NCI-H187 treated with DMSO at 0.1 percent for 48 hours (cell line): ENCODE results near the gene FANCG.

Experiments
- DNase-seq: peaks from one replicate; lab custom pipeline; 2025; lab: John Stamatoyannopoulos, UW

FANCG gene

GRCh38 chr9:35060548-35061207, 19.1 kb downstream of the FANCG start:
- DNase-seq = no peak

GRCh38 chr9:35059438-35059837, 20.3 kb downstream of the FANCG start:
- DNase-seq = no peak

GRCh38 chr9:35057271-35057620, 22.5 kb downstream of the FANCG start:
- no peak for DNase-seq

GRCh38 chr9:35056571-35057270, 23.0 kb downstream of the FANCG start:
- no peak for DNase-seq

- no peak for DNase-seq
Observed at GRCh38 chr9:35054871-35055644, 24.7 kb downstream of the FANCG start.

- no peak for DNase-seq
Observed at GRCh38 chr9:35054185-35054835, 25.4 kb downstream of the FANCG start.

- no peak for DNase-seq
Observed at GRCh38 chr9:35051069-35051967, 28.4 kb downstream of the FANCG start.

GRCh38 chr9:35048511-35048910, 31.2 kb downstream of the FANCG start:
- DNase-seq = no peak

GRCh38 chr9:35044071-35044470, 35.7 kb downstream of the FANCG start:
- DNase-seq = no peak

- no peak for DNase-seq
Observed at GRCh38 chr9:35042891-35043545, 36.7 kb downstream of the FANCG start.

GRCh38 chr9:35042081-35042604, 37.6 kb downstream of the FANCG start:
- no peak for DNase-seq

- DNase-seq = no peak
Observed at GRCh38 chr9:35035851-35036701, 43.7 kb downstream of the FANCG start.

- no peak for DNase-seq
Observed at GRCh38 chr9:35033101-35033500, 46.6 kb downstream of the FANCG start.

- DNase-seq = no peak
Observed at GRCh38 chr9:35029852-35030251, 49.9 kb downstream of the FANCG start.

- DNase-seq = no peak
Observed at GRCh38 chr9:35029241-35029640, 50.5 kb downstream of the FANCG start.

GRCh38 chr9:35028341-35028740, 51.4 kb downstream of the FANCG start:
- no peak for DNase-seq

- no peak for DNase-seq
Observed at GRCh38 chr9:35027860-35028259, 51.9 kb downstream of the FANCG start.

- no peak for DNase-seq
Observed at GRCh38 chr9:35027374-35027773, 52.4 kb downstream of the FANCG start.

- no peak for DNase-seq
Observed at GRCh38 chr9:35026671-35027070, 53.1 kb downstream of the FANCG start.
